ENCODE measurements around the gene PIGT.

Gene PIGT

DNA sequence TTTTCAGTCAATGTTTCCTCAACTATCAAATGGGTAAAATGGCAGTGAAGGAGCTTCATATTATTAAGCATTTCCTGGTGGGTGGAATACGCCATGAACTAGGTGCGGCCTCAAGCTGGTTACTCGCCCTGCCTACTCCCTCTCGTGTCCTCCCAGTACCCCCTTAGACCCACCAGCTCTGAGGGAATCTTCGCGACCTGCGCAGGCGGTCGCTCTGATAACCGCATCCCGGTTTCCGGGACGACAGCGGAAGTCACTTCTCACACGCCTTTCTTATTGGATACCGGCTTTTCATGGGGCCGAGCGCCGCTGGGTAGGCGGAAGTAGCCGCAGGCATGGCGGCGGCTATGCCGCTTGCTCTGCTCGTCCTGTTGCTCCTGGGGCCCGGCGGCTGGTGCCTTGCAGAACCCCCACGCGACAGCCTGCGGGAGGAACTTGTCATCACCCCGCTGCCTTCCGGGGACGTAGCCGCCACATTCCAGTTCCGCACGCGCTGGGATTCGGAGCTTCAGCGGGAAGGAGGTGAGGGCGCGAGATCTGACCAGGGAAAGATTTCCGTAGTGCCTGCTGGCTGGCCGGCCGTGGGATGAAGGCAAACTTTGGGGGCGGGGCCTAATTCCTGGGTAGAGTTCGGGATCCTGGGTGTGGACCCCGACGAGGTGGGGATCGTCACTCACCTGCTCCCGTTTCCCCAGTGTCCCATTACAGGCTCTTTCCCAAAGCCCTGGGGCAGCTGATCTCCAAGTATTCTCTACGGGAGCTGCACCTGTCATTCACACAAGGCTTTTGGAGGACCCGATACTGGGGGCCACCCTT lies at the start of gene PIGT:
Gene PIGT, plus strand, starts transcription at position 320 of the 816 bp plus-strand sequence. Its CDS starts 16 bp downstream, at position 336.
- DNase-seq = peak; percentile 92

- DNase-seq = no peak
These were observed 49.7 kb upstream of the PIGT start for GRCh38 chr20:45366192-45366591.

- no peak for DNase-seq
These were observed 49.3 kb upstream of the PIGT start for GRCh38 chr20:45366631-45367030.

DNA sequence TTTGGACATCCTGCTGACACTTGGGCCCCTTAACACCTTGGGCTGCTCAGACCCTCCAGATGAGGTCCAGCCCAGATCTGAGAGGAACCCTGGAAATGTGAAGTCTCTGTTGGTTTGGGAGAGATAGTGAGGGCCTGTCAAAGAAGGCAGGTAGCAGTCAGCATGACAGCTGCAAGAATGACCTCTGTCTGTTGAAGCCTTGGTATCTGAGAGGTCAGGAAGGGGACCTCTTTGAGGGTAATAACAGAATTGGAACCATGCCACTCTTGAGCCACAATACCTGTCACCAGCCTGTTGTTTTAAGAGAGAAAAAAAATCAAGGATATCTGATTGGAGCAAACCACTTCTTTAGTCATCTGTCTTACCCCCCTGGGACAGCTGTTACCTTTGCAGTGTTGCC lies 48.8 kb upstream of the PIGT start:
- no peak for DNase-seq

DNA sequence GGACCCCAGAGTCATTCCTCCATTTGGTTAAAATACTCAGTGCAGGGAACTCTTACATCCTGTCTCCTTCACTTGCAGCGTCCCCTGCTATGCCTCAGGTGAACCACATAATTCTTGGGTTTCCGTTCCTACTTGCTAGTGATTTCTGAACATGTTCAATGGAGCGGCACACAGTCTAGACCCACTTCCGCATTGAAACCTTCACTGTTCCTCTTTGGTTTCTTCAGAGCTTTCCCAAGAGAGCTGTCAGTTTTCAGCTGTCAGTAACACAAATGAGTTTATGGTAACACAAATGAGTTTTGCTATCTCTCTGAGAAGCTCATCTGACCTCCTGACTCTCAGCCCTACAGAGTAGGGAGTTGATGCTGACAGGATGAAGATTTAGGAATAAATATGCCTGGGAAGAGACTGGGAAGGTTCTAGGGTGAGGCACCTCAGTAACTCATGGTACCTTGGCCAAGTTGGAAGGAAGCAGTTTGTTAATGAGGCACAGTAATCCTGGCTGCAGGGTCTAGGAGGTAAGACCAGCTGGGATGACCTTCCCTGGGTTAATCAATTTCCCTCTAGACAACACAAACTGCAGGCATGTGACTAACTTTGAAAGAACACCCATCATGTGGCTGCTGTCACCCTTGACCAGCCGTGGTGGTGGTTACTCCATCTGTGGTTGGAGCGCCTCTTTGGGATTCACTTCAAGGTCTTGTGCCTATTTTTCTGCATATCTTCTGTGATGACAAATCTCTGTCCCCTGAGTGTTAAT lies 47.5 kb upstream of the PIGT start:
- DNase-seq = no peak

DNA sequence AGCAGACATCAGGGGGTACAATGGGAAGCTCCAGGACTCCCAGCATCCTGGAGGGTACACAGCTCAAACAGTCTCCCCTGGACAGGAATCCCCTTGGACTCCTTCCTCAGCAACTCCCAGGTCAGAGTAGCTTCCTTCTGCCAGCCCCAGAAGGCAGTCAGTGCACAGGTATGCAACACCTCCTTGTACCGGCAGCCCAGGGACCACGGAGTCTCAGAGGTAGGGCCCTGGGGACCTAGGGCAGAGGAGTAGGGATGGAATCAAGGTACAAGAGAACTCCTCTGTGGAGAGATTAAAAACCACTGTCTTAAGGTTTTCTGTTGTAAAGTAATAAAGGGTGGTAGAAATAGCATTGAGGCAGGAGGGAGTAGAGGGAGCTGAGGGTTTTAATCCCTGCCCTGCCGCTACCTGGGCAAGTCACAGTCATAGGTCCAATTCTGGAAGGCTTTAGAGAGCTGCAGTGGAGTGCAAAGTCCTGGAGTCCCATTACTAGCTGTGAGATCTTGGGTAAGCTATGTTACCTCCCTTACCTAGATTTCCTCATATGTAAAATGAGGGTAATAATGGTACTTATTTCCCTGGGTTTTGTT lies 45.3 kb upstream of the PIGT start:
- no peak for DNase-seq

DNA sequence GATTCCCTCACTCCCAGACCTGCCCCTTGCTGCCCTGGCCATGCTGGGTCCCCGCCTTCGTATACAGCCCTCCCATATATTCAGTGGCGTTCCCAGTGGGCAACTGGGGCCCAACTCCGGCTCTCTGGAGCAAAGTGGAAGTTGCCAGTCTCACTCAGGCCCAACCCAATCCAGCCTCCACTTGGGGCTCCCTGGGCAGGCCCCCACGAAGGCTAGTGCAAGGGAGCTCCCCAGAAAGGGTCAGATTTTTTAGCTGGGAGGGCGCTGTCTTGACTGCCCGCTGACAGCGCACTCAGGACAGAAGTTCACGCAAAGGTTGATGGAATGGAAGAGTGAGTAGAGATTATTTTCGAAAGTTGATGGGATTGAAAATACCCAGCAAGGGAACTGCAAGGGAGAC lies 43.7 kb upstream of the PIGT start:
- DNase-seq = no peak

DNA sequence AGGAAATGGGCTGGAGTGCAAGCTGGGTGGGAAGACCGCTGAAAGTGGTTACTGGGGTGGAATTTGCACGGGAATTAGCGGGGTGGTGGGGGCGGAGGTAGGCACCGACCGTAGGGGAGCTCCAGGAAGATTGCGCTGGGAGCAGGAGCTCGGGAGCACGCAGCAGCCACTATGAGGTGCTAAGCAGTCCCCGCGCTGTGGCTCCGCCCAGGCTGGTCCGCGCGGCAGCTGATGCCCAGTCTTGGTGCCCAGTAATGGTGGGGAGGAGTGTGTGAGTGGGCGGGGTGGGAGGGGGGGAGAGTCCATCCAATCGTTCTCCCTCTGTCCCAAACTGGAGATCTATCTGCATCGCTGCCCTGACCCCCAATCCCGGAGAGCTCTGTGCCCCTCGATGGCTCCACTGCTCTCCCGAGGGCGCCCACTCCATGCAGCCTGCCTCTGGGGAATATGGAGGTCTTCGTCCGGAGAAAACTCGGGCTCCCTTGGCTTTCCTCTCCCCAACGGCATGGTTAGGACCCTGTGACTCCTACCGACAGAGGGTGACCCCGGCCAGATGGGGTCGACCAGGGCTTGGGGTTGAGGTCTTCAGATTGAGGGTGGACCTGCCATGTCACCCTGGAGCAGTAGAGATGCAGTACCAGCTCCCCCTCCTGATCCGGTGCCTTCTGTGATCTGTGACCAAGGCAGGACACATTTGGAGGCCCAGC lies 43.1 kb upstream of the PIGT start:
- DNase-seq = no peak

- peak; percentile 73 for DNase-seq
These were observed 42.4 kb upstream of the PIGT start for GRCh38 chr20:45373353-45374100.

DNA sequence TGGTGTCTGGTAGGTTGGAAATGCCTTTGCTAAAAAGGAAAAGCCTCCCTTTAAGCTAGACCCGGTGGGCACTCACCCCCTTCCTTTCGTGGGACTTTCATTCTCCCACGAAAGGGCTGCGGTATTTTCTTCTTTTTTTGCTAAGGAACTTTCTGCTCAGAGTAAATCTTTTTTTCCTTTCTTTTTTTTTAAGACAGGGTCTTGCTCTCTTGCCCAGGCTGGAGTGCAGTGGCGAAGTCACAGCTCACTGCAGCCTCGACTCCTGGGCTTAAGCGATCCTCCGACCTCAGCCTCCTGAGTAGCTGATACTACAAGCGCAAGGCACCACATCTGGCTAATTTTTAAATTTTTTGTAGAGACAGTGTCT lies 41.9 kb upstream of the PIGT start:
- no peak for DNase-seq

GRCh38 chr20:45374966-45375365 lies 41.0 kb upstream of the PIGT start:
- DNase-seq = no peak

DNA sequence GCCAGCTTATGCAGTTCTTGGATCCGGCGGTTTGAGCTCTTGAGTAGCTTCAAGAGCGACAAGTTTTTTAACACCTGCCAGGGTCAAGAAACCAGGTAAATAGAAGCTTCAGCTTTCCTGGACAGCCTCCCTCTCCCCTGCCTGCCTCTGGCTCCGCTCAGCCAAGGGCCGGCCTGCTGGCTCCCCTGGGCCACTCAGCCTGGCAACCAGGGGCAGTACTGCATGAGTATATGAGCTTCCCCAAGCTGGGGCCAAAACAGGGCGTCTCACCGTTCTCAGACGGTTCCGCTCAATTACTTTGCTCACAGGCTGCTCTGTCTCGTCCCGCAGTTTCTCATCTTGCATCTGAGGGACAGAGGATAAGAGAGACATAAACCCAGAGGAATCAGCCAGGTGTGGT lies 38.7 kb upstream of the PIGT start:
- DNase-seq = no peak

DNA sequence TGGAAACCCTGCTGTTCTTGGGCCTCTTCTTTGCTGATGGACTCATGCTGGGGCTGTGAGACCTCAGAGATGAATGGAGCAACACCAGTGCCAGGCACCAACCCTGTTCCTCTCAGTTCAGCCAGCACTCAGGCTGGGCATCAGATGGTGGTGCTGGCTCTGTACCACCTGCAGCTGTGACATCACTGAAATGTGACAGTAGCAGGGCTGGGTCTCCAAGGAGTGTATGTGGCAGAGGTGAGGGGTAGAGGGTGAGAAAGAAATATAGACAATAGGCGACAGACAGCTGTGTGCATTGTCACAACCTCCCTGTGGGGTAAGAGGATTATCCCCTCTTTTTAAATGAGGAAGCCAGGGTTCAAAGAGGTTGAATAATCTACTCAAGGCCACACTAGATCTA lies 37.8 kb upstream of the PIGT start, which contains the start of gene TP53TG5:
Gene TP53TG5, minus strand, starts transcription at position 135 of the 400 bp plus-strand sequence. Its CDS starts 89 bp downstream, at position 46.
- no peak for DNase-seq

DNA sequence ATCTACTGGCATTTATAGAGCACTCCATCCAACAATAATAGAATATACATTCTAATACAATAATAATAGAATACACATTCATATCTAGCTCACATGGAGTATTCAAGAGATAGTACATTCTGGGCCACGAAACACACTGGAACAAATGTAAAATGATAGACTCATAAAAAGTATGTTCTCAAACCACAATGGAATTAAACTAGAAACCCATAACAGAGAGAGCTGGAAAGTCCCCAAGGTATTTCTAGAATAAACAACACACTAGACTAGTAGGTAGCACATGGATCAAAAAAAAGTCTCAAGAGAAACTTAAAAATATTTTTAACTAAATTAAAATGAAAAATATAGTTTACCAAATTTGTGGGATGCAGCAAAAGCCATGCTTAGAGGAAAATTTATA lies 28.7 kb upstream of the PIGT start:
- DNase-seq = no peak

DNA sequence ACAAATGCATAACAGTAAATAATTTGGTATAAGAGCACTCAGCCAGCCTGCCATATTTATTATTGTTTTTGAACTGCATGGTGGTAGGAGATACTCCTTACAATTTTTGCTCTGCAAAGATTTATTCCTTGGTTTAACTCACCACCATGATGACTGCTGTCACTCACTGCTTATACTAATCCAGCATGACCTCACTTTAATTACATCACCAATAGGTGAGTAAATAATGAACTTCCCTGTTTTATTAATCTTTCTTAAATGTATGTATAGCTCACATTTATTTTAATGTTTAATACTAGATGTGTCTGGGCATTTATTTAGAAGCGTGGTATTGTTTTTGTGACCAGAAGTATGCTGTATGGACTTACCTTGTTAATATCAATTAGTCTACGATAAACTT lies 25.0 kb upstream of the PIGT start:
- no peak for DNase-seq

DNA sequence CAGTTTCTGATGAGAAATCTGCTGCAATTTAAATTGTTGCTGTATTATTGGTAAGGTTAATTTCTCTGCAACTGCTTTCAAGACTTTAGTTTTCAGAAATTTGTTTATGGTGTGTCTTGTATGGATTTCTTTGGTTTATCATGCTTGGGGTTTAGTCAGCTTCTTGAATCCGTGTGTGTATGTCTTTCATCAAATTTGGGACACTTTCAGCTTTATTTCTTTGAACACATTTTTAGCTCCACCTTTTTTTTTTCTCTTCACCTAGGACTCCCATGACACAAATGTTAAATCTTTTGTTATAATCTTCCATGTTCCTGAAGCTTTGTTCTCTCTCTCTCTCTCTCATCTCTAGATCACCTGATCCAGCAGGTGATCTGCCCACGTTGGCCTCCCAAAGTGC lies 24.4 kb upstream of the PIGT start:
- DNase-seq = no peak

DNA sequence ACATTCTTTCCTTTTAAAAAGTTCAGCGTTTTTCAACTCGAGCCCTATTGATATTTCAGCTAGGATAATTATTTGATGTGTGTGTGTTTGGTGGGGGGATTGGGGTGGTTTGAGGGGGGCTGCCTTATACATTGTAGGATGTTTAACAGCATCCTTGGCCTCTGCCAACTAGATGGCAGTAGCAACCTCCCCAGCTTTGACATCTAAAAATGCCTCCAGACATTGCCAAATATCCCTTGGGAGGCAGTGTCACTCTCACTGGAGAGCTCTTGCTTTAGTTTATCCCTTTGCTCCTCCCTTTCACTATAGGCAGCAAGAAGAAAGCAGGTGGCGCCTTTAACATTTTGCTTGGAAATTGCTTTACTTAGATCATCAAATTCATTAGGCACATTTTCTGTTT lies 23.2 kb upstream of the PIGT start:
- DNase-seq = no peak

DNA sequence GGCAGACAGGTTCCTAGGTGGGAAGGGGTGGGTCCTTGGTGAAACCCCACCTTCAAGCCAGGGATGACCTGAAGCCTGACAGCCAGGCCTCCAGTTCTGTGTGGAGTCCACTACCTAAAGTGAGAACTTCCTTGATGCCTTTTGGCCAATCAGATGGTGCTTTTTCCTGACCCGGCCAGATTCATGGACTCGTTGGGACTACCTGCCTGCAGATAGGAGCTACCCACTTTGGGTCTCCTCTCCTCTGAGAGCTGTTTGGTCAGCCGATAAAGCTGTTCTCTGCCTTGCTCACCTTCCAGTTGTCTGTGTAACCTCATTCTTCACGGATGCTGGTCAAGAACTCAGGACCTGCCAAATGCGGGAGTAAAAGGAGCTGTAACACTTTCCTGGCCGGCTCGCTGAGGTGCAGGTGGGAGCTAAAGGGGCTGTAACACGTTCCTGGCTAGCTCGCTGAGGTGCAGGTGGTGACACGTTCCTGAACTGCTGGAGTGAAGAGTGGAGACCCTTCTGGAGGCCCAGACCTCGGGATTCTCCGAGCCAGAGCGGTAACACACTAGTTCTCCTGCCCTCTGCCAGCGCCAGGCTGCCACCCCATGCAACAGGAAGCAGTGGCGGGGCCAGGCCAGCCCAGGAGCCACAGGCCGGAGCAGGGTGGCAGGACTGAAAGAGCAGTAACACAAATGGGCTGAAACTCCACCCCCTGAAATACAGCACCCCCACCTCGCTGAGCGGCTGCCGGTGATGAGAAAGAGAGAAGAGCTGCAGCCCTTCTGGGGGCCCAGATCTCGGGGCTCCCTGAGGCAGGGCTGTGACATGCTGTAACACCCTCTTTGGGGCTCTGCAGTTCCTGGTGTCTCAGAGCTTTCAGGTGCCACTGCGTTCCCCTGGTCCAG lies 21.5 kb upstream of the PIGT start:
- DNase-seq = no peak

DNA sequence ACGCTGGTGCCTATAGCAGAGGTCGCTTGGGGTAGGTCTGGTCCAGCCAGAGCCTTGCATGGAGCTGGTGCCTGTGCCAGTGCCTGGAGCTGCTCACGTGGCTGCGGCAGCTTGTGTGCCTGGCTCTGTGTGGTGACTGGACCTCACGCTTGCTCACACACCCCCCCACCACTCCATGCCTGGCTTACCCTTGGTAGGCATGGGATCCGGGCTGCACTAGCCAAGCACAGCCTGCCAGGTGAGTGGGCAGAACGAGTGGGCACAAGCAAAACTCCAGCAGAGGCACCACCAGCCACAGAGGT lies 20.9 kb upstream of the PIGT start:
- DNase-seq = no peak

- DNase-seq = no peak
These were observed 16.9 kb upstream of the PIGT start for GRCh38 chr20:45399018-45399417.

GRCh38 chr20:45400346-45401031 lies 15.5 kb upstream of the PIGT start:
- DNase-seq = no peak
